ENCODE data around the gene LZTR1.

DNA sequence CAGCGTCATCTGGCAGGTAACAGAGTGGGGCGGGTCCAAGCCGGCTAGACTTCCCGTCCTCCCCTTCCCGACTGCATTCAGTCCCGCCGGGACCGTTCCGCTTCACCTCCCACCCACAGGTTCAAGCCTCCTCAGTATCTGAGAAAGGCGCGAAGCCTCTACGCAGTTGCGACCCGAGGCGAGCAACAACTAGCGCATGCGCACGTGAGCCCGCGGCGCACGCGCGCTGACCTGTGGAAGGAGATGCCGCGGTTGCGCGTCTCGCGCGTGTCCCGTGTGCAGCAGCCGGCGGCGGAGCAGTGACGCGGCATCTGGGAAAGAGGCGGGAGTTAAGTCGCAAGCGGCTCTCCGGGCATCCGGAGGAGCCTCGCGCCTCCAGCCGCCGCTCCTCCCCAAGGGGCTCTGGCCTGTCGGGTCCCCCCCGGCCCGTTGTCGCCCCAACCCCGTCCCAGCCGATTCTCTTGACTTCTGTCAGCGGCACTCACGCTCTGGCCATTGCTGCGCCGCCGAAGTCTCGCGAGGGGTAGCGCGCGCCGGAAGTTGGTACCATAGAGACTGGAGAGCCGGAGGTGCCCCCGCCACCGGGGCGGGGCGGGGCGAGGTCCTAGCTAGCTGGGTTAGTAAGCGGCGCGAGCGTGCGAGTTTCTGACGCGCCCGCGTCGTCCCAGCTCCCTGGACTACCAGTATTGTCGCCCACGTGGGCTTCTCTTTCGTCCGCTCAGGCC lies 19.7 kb downstream of the LZTR1 start, which contains the start of gene THAP7:
- TF ChIP-seq EZH2 (IDR thresholded peaks at IDR 0.05; ENCODE audit: low read depth): no peak
- TF ChIP-seq, protein P1, sequence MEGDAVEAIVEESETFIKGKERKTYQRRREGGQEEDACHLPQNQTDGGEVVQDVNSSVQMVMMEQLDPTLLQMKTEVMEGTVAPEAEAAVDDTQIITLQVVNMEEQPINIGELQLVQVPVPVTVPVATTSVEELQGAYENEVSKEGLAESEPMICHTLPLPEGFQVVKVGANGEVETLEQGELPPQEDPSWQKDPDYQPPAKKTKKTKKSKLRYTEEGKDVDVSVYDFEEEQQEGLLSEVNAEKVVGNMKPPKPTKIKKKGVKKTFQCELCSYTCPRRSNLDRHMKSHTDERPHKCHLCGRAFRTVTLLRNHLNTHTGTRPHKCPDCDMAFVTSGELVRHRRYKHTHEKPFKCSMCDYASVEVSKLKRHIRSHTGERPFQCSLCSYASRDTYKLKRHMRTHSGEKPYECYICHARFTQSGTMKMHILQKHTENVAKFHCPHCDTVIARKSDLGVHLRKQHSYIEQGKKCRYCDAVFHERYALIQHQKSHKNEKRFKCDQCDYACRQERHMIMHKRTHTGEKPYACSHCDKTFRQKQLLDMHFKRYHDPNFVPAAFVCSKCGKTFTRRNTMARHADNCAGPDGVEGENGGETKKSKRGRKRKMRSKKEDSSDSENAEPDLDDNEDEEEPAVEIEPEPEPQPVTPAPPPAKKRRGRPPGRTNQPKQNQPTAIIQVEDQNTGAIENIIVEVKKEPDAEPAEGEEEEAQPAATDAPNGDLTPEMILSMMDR (conservative IDR thresholded peaks at IDR 0.05): no peak

All from PC-9 (cell line).